ENCODE measurements around the gene ACER1. TPM values are rescaled to one million over a fixed set of nuclear protein-coding genes. Genes with fewer than 3 reads are reported as not detected.

The ACER1 gene
- total and polyA plus RNA-seq, 4 donors: 0.07 TPM; not detected in 3

DNA sequence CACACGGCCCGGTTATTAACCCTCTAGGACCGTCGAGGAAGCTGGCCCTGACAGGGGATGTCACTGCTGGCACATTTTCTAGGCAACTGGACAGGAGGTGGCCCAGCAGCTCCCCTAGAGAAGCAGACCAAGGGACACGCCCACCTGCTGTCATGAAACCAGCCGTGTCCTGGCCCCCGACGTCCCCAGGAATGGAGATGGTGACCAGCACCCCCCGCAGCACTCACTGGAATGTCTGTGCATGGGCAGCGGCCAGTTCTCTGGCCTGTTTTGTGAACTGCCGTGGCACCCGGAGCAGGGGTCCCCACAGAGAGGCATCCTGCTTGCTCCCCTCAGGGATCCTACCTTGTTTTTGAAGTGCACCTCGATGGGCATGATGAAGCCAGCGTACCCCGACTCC, 71.5 kb downstream of the ACER1 start:
- Histone ChIP-seq H3K4me1 (ENCODE audit: control insufficient read depth in 4 of 4, insufficient read depth in 4 of 4, low read length in 3 of 4) (peaks cover 9 to 39% (median 33%) of the 10 kb centered on the region in 4 donors), H3K27ac (ENCODE audit: low read depth in 1 of 2, low read length in 2 of 2) (no peak overlapping the region), H3K9ac (ENCODE audit: low read depth in 1 of 2, low read length in 2 of 2) (no peak overlapping the region), H3K36me3 (ENCODE audit: control insufficient read depth in 4 of 4, insufficient read depth in 3 of 4, low read depth in 1 of 4, low read length in 3 of 4) (peaks cover 5 to 27% (median 15%) of the 10 kb centered on the region in 4 donors), H3K4me3 (ENCODE audit: low read depth in 1 of 3, low read length in 3 of 3) (no peak overlapping the region), H3K9me3 (ENCODE audit: control insufficient read depth in 4 of 4, low read length in 3 of 4) (no peaks in the 10 kb centered on the region), H3K27me3 (ENCODE audit: control insufficient read depth in 4 of 4, insufficient read depth in 4 of 4, low read length in 3 of 4) (no peaks in the 10 kb centered on the region)
- WGBS: 81% methylated on average over 15 of the region's 15 CpGs
- DNase-seq (ENCODE audit: low spot score): no peak
- TF ChIP-seq RXRA (IDR thresholded peaks at IDR 0.05): no peak
- no peak for TF ChIP-seq SP1 (IDR thresholded peaks at IDR 0.05)
- no peak for TF ChIP-seq FOXA2 (IDR thresholded peaks at IDR 0.05)
- no peak for TF ChIP-seq TAF1 (conservative IDR thresholded peaks at IDR 0.05)
- TF ChIP-seq GABPA (IDR thresholded peaks at IDR 0.05 in 1 of 2, conservative IDR thresholded peaks at IDR 0.05 in 1 of 2): no peak
- TF ChIP-seq, protein P1, sequence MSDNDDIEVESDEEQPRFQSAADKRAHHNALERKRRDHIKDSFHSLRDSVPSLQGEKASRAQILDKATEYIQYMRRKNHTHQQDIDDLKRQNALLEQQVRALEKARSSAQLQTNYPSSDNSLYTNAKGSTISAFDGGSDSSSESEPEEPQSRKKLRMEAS (IDR thresholded peaks at IDR 0.05): no peak
- no peak for TF ChIP-seq REST (IDR thresholded peaks at IDR 0.05)
- no peak for TF ChIP-seq JUND (IDR thresholded peaks at IDR 0.05)

DNA sequence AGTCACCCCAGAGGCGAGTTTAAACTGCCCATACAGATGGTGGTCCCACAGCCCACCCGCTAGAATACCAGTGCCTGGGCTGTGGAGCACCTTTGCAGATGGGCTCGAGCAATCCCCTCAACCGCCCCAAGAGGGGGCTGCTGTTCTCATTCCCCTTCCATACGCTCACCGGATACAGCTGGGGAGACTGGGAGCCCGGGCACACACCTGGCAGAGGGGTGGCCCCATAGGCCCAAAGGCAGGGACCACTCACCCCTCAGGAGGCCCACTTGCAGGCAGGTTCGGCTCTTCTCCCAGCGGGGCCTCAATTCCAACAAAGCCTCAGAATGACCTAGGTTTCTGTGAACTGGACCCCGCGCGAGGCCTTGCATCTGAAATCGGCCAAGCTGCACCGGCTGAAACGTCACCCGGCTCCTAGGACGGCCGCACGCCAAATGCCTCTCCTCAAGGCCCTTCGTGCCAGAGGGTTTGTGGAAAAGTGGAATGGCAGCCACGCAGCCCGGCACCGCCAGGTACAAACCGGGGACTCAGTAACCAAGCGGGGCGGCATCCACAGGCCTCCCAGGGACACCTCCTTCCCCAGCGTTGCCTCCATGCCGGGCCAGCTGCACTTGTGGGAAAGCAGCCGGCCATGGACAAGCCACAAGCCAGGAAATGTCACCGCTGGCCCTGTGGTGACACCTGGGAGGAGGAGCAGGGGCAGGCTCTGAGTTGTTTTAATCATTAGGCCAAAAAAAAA, 72.3 kb downstream of the ACER1 start:
- H3K9me3 ChIP-seq (ENCODE audit: control insufficient read depth in 4 of 4, low read length in 3 of 4): no peaks in the 10 kb centered on the region
- no peak overlapping the region for H3K4me3 ChIP-seq (ENCODE audit: low read depth in 1 of 3, low read length in 3 of 3)
- no peak for DNase-seq (ENCODE audit: low spot score)
- peak overlapping the region in 1 of 2 donors; percentile 37 for H3K9ac ChIP-seq (ENCODE audit: low read depth in 1 of 2, low read length in 2 of 2)
- 90% methylated on average over 30 of the region's 30 CpGs for WGBS
- no peak overlapping the region for H3K27ac ChIP-seq (ENCODE audit: low read depth in 1 of 2, low read length in 2 of 2)
- peaks cover 5 to 27% (median 18%) of the 10 kb centered on the region in 4 donors for H3K36me3 ChIP-seq (ENCODE audit: control insufficient read depth in 4 of 4, insufficient read depth in 3 of 4, low read depth in 1 of 4, low read length in 3 of 4)
- H3K27me3 ChIP-seq (ENCODE audit: control insufficient read depth in 4 of 4, insufficient read depth in 4 of 4, low read length in 3 of 4): no peaks in the 10 kb centered on the region
- TF ChIP-seq RAD21 (IDR thresholded peaks at IDR 0.05) (peak; percentile 37 to 68), ATF3 (IDR thresholded peaks at IDR 0.05) (no peak), FOXA2 (IDR thresholded peaks at IDR 0.05) (no peak), YY1 (IDR thresholded peaks at IDR 0.05) (no peak), RXRA (IDR thresholded peaks at IDR 0.05) (no peak), TAF1 (conservative IDR thresholded peaks at IDR 0.05) (no peak), REST (IDR thresholded peaks at IDR 0.05) (no peak), NR2F2 (IDR thresholded peaks at IDR 0.05) (no peak), HNF4G (IDR thresholded peaks at IDR 0.05) (no peak), GABPA (IDR thresholded peaks at IDR 0.05 in 1 of 2, conservative IDR thresholded peaks at IDR 0.05 in 1 of 2) (no peak)
- TF ChIP-seq, protein P2, sequence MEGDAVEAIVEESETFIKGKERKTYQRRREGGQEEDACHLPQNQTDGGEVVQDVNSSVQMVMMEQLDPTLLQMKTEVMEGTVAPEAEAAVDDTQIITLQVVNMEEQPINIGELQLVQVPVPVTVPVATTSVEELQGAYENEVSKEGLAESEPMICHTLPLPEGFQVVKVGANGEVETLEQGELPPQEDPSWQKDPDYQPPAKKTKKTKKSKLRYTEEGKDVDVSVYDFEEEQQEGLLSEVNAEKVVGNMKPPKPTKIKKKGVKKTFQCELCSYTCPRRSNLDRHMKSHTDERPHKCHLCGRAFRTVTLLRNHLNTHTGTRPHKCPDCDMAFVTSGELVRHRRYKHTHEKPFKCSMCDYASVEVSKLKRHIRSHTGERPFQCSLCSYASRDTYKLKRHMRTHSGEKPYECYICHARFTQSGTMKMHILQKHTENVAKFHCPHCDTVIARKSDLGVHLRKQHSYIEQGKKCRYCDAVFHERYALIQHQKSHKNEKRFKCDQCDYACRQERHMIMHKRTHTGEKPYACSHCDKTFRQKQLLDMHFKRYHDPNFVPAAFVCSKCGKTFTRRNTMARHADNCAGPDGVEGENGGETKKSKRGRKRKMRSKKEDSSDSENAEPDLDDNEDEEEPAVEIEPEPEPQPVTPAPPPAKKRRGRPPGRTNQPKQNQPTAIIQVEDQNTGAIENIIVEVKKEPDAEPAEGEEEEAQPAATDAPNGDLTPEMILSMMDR (IDR thresholded peaks at IDR 0.05; ENCODE audit: low read depth, low read length, missing input control): peak; percentile 39
- TF ChIP-seq, protein P1 (IDR thresholded peaks at IDR 0.05): no peak
- TF ChIP-seq, protein P3, sequence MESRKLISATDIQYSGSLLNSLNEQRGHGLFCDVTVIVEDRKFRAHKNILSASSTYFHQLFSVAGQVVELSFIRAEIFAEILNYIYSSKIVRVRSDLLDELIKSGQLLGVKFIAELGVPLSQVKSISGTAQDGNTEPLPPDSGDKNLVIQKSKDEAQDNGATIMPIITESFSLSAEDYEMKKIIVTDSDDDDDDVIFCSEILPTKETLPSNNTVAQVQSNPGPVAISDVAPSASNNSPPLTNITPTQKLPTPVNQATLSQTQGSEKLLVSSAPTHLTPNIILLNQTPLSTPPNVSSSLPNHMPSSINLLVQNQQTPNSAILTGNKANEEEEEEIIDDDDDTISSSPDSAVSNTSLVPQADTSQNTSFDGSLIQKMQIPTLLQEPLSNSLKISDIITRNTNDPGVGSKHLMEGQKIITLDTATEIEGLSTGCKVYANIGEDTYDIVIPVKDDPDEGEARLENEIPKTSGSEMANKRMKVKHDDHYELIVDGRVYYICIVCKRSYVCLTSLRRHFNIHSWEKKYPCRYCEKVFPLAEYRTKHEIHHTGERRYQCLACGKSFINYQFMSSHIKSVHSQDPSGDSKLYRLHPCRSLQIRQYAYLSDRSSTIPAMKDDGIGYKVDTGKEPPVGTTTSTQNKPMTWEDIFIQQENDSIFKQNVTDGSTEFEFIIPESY (IDR thresholded peaks at IDR 0.05): no peak
- H3K4me1 ChIP-seq (ENCODE audit: control insufficient read depth in 4 of 4, insufficient read depth in 4 of 4, low read length in 3 of 4): peaks cover 9 to 41% (median 34%) of the 10 kb centered on the region in 4 donors

Data from liver (tissue), 9 donors.